Stomach smooth muscle (tissue), 2 donors: ENCODE results near the gene JAK3.

Experiments
- H3K27ac ChIP-seq: one replicate; pipeline ENCODE4 v1.7.0; 2013; ENCODE audit warnings: mild to moderate bottlenecking, low read length, inconsistent platforms
- H3K27me3 ChIP-seq, 2 donors: one replicate each; pipeline ENCODE4 v1.7.0; 2013; ENCODE audit warnings: low read length in 2 of 2; ENCODE audit not compliant: insufficient read depth in 2 of 2, control insufficient read depth in 1 of 2
- H3K36me3 ChIP-seq, 2 donors: one replicate each; pipeline ENCODE4 v1.7.0; 2013; ENCODE audit warnings: low read length in 2 of 2; ENCODE audit not compliant: control insufficient read depth in 2 of 2, insufficient read depth in 2 of 2
- H3K4me1 ChIP-seq: one replicate; pipeline ENCODE4 v1.7.0; 2013; ENCODE audit warnings: low read length; ENCODE audit not compliant: control insufficient read depth, insufficient read depth
- H3K4me3 ChIP-seq, 2 donors: one replicate each; pipeline ENCODE4 v1.7.0; 2013; ENCODE audit warnings: low read length in 2 of 2
- H3K9ac ChIP-seq, 2 donors: one replicate each; pipeline ENCODE4 v1.7.0; 2013; ENCODE audit warnings: low read length in 2 of 2, mild to moderate bottlenecking in 1 of 2
- H3K9me3 ChIP-seq, 2 donors: one replicate each; pipeline ENCODE4 v1.7.0; 2013; ENCODE audit warnings: low read length in 2 of 2; ENCODE audit not compliant: control insufficient read depth in 2 of 2
- donor health status: healthy.
- donor health status: Pancreatic carcinoma.

Gene JAK3

GRCh38 chr19:17821190-17821589 lies 26.6 kb downstream of the JAK3 start, which contains the start of gene INSL3:
INSL3 (minus strand) TSS chr19:17821519; CDS start chr19:17821506, 13 bp downstream.
- Histone ChIP-seq H3K9ac (no peak within 1 kb of the TSS), H3K9me3 (no peaks in the 10 kb centered on the region), H3K36me3 (no peaks in the 10 kb centered on the region), H3K27ac (no peak within 1 kb of the TSS), H3K27me3 (peaks cover 10 to 14% of the 10 kb centered on the region in 2 donors), H3K4me3 (no peak within 1 kb of the TSS), H3K4me1 (no peaks in the 10 kb centered on the region)

GRCh38 chr19:17817668-17818363 lies 30.0 kb downstream of the JAK3 start:
- H3K27me3 ChIP-seq: peaks cover 3 to 4% of the 10 kb centered on the region in 2 donors
- H3K9me3 ChIP-seq: no peaks in the 10 kb centered on the region
- no peaks in the 10 kb centered on the region for H3K4me1 ChIP-seq
- H3K9ac ChIP-seq: no peak overlapping the region
- no peak overlapping the region for H3K4me3 ChIP-seq
- no peaks in the 10 kb centered on the region for H3K36me3 ChIP-seq
- H3K27ac ChIP-seq: no peak overlapping the region

DNA sequence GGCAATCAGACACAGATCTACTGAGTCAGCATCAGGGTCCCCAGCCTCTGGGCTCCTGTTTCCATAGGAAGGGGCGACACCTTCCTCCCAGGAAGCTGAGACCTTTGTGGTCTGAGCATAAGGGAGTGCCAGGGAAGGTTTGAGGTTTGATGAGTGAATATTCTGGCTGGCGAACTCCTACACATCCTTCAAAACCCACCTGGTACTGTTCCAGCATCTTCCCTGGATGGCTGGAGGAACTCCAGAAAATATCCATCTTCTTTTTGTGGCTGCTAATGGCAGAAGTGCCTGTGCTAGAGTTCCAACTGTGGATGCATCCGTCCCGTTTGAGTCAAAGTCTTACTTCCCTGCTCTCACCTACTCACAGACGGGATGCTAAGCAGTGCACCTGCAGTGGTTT lies 35.7 kb downstream of the JAK3 start:
- H3K36me3 ChIP-seq: no peaks in the 10 kb centered on the region
- no peak overlapping the region for H3K27ac ChIP-seq
- H3K9ac ChIP-seq: no peak overlapping the region
- no peaks in the 10 kb centered on the region for H3K4me1 ChIP-seq
- H3K4me3 ChIP-seq: no peak overlapping the region
- no peaks in the 10 kb centered on the region for H3K9me3 ChIP-seq
- H3K27me3 ChIP-seq: peaks cover 7 to 26% of the 10 kb centered on the region in 2 donors

DNA sequence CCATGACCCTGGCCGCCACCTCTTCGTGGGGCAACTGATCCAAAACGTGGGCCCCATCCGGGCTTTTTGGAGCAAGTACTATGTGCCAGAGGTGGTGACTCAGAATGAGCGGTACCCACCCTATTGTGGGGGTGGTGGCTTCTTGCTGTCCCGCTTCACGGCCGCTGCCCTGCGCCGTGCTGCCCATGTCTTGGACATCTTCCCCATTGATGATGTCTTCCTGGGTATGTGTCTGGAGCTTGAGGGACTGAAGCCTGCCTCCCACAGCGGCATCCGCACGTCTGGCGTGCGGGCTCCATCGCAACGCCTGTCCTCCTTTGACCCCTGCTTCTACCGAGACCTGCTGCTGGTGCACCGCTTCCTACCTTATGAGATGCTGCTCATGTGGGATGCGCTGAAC lies 36.1 kb downstream of the JAK3 start:
- H3K9me3 ChIP-seq: no peaks in the 10 kb centered on the region
- H3K4me3 ChIP-seq: no peak overlapping the region
- H3K27me3 ChIP-seq: peaks cover 7 to 29% of the 10 kb centered on the region in 2 donors
- no peaks in the 10 kb centered on the region for H3K4me1 ChIP-seq
- H3K27ac ChIP-seq: no peak overlapping the region
- H3K36me3 ChIP-seq: no peaks in the 10 kb centered on the region
- H3K9ac ChIP-seq: no peak overlapping the region

- Histone ChIP-seq H3K27ac (no peak overlapping the region), H3K27me3 (peaks cover 4 to 25% of the 10 kb centered on the region in 2 donors), H3K36me3 (no peaks in the 10 kb centered on the region), H3K4me1 (no peaks in the 10 kb centered on the region), H3K9ac (no peak overlapping the region), H3K4me3 (no peak overlapping the region), H3K9me3 (no peaks in the 10 kb centered on the region)
Measured at GRCh38 chr19:17811103-17811502, 36.7 kb downstream of the JAK3 start.

DNA sequence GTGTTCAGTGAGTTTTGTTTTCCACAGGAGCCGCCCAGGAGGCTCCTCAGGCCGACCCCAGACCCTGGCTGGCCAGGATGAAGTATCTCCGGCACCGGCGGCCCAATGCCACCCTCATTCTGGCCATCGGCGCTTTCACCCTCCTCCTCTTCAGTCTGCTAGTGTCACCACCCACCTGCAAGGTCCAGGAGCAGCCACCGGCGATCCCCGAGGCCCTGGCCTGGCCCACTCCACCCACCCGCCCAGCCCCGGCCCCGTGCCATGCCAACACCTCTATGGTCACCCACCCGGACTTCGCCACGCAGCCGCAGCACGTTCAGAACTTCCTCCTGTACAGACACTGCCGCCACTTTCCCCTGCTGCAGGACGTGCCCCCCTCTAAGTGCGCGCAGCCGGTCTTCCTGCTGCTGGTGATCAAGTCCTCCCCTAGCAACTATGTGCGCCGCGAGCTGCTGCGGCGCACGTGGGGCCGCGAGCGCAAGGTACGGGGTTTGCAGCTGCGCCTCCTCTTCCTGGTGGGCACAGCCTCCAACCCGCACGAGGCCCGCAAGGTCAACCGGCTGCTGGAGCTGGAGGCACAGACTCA lies 40.0 kb downstream of the JAK3 start:
- Histone ChIP-seq H3K27me3 (peaks cover 4 to 29% of the 10 kb centered on the region in 2 donors), H3K9ac (no peak overlapping the region), H3K4me3 (no peak overlapping the region), H3K4me1 (no peaks in the 10 kb centered on the region), H3K36me3 (no peaks in the 10 kb centered on the region), H3K27ac (no peak overlapping the region), H3K9me3 (no peaks in the 10 kb centered on the region)

- Histone ChIP-seq H3K4me1 (no peaks in the 10 kb centered on the region), H3K27me3 (peaks cover 4 to 21% of the 10 kb centered on the region in 2 donors), H3K4me3 (no peak overlapping the region), H3K36me3 (no peaks in the 10 kb centered on the region), H3K9me3 (no peaks in the 10 kb centered on the region), H3K27ac (no peak overlapping the region), H3K9ac (no peak overlapping the region)
Measured at GRCh38 chr19:17806945-17807344, 40.8 kb downstream of the JAK3 start.

GRCh38 chr19:17805427-17805826 lies 42.4 kb downstream of the JAK3 start:
- Histone ChIP-seq H3K9me3 (no peaks in the 10 kb centered on the region), H3K4me3 (no peak overlapping the region), H3K27ac (no peak overlapping the region), H3K36me3 (no peaks in the 10 kb centered on the region), H3K9ac (no peak overlapping the region), H3K27me3 (peaks cover 4 to 18% of the 10 kb centered on the region in 2 donors), H3K4me1 (no peaks in the 10 kb centered on the region)

- no peaks in the 10 kb centered on the region for H3K9me3 ChIP-seq
- H3K36me3 ChIP-seq: no peaks in the 10 kb centered on the region
- H3K4me3 ChIP-seq: no peak overlapping the region
- H3K27ac ChIP-seq: no peak overlapping the region
- H3K27me3 ChIP-seq: peaks cover 3 to 12% of the 10 kb centered on the region in 2 donors
- H3K9ac ChIP-seq: no peak overlapping the region
- H3K4me1 ChIP-seq: no peaks in the 10 kb centered on the region
Measured at GRCh38 chr19:17803264-17803896, 44.4 kb downstream of the JAK3 start.

GRCh38 chr19:17802137-17802858 lies 45.5 kb downstream of the JAK3 start:
- H3K27ac ChIP-seq: no peak overlapping the region
- H3K27me3 ChIP-seq: peaks cover 0 to 11% of the 10 kb centered on the region in 2 donors
- H3K36me3 ChIP-seq: no peaks in the 10 kb centered on the region
- H3K4me3 ChIP-seq: no peak overlapping the region
- H3K4me1 ChIP-seq: no peaks in the 10 kb centered on the region
- H3K9me3 ChIP-seq: no peaks in the 10 kb centered on the region
- no peak overlapping the region for H3K9ac ChIP-seq
